GM19467 (cell line): Measurements from ENCODE around the gene RNF125.
"Not testable (repeated sequence)": the region's sequence is repeated elsewhere in the genome, so short reads cannot be mapped to it uniquely, and the experiment has no call there.

Source experiments
- ATAC-seq: cut with Tn5 transposase; IDR thresholded peaks from one replicate; pipeline ENCODE4 v1.9.1; 2021; ENCODE audit warnings: mild to moderate bottlenecking, moderate library complexity; ENCODE audit not compliant: unreplicated experiment

RNF125 gene

DNA sequence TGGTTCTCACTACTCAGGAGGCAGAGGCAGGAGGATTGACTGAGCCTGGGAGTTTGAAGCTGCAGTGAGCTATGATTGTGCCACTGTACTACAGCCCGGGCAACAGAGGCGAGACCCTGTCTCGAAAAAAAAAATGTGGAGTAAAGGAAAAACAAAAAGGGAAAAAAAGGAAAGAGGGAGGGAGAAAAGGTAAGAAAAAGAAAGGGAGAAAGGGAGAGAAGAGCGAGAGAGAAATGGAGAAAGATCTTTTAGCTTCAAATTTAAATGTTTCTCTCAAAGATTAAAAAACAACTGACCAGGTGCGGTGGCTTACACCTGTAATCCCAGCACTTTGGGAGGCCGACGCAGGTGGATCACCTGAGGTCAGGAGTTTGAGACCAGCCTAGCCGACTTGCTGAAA is 65.2 kb downstream of the RNF125 start:
- no peak for ATAC-seq

DNA sequence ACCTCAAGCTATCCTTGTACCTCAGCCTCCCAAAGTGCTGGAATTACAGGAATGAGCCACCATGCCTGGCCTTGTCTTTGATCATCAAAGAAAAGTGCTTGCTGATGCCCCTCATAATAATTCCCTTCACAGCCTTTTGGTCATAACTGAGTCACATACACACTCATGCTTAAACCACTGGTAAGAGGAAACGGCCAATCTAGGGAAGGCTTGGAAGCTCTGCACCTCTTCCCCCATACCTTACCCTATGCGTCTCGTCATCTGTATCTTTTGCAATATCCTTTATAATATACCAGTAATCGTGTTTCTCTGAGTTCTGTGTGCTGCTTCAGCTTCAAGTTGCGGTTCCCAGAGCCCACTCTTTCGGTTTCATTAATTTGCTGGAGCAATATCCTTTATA is 68.3 kb downstream of the RNF125 start:
- no peak for ATAC-seq

DNA sequence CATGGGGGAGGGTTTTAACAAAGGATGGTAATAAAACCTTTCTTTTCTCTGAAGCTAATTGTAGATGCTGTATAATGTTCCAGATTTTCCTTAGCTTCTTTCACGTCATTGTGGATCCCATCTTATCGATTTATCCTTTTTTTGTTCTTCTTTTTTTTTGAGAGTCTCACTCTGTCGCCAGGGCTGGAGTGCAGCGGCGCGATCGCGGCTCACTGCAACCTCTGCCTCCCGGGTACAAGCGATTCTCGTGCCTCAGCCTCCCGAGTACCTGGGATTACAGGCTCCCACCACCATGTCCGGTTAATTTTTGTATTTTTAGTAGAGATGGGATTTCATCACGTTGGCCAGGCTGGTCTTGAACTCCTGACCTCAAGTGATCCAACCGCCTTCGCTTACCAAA is 72.2 kb downstream of the RNF125 start:
- ATAC-seq: not testable (repeated sequence)

DNA sequence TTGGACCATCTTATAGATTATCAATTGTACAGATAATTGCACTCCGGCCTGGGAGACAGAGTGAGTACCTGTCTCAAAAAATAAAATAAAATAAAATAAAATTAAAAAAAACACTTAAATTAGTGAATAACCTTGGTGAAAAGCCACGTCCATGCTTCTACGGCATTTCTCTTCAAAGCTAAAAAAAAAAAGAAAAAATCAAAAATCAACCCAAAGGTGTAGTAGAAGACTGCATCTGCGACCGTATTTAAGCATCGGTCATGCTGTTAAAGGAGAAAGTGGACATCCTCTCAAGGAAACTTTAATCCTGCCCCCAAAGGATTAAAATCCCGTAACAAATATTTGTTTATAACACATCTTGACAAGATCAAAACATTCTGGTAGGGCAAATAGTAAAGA is 72.7 kb downstream of the RNF125 start:
- no peak for ATAC-seq

DNA sequence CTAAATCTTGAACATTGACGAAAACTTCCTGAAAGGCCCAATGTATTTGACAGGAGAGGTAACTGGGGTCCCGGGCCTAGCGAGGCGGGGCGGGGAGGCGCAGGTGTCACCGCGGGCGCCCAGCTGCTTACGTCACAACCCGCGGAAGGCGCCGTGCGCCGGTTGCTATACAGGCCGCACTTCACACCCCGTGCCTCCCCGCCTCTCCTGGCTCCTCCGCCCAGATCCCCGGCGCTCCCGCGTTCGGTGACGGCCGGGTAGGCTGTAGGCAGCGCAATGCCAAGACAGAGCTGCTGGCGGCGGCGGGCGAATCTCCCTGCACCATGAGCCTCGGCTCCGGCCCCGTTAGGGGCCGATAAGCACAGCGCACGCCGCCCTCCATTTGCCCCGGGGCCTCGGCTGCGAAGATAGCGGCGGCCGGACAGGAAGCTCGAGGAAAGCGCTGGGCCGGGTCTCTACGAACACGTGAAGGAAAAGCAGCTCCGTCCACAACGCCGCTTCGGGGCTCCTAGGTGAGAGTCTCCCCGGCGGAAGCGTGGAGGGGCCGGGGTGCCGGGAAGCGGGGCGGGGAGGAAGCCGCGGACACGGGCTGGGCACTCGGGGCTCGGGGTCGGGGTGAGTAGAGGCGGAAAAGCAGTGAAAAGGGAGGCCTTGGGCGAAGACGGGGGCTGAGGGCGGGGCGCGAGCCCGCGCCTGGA is 73.2 kb downstream of the RNF125 start, which contains the start of gene RNF138:
TSS of gene RNF138 (plus strand) at position 151 of the 698 bp plus-strand sequence. CDS start 903 bp downstream, outside the sequence.
- ATAC-seq: peak; percentile 48

DNA sequence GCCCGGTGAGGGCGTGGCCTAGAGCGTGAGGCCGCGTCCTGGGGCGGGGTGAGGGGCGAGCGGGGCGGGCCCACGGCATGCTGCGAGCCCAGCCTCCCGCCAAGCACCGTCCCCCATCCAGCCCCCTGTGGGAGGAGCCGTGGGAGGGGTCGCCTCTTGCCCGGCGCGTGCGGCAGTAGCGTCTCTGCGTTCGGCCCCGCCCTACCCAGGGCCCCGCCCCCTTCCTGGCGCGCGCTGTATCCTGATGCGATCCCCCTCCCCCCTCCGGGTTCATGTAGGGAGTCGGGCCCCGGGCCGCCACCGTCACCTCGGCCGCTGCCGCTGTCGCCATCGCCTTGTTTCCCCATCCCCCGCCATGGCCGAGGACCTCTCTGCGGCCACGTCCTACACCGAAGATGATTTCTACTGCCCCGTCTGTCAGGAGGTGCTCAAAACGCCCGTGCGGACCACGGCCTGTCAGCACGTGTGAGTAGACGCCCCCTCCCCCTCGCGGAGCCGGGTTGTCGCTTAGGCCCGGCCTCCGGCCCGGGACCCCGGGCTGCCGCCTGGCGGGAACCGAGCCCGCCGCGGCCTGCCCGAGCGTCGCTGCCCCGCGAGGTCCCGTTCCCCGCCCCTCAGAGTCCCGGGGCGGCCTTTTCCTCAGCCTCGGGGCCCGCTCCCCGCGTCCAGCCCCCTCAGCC is 73.9 kb downstream of the RNF125 start:
- peak; percentile 80 for ATAC-seq

DNA sequence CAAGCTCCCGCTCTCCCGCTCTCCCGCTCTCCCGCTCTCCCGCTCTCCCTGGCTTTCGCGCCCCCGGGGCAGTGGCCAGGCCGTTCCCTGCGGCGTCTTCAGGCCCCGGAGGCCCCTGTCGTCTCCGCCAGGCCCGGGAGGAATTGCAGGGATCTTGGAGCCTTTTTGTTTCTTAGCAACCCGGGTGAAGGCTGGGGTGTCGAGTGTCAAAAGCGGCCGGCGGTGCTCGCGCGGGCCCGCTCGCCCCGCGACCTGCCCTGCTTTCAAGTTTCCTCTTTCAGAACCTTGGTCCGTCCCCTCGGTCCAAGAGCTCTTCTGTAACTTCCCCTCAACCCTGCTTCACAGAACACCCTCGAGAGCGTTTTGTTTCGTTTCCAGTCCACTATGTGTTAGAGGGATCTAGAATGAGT is 74.5 kb downstream of the RNF125 start:
- peak; percentile 36 for ATAC-seq

DNA sequence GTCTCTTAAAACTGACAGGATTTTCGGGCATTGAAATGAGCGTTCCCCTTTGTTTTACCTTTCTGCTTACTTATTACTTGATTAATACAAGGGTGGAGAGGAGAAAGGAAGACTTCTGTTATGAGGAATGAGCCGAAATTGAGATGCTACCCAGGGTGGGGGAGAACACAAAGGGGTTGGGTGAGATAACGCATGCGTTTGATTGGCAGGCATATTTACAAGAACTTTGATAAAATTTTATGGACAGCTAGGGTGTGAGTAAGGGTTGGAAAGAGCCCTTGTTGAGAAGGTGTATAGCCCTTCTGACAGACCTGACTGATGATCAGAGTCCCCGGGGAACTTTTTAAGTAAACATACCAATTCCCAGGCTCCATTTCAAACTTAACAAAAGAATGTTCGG is 74.9 kb downstream of the RNF125 start:
- ATAC-seq: no peak

DNA sequence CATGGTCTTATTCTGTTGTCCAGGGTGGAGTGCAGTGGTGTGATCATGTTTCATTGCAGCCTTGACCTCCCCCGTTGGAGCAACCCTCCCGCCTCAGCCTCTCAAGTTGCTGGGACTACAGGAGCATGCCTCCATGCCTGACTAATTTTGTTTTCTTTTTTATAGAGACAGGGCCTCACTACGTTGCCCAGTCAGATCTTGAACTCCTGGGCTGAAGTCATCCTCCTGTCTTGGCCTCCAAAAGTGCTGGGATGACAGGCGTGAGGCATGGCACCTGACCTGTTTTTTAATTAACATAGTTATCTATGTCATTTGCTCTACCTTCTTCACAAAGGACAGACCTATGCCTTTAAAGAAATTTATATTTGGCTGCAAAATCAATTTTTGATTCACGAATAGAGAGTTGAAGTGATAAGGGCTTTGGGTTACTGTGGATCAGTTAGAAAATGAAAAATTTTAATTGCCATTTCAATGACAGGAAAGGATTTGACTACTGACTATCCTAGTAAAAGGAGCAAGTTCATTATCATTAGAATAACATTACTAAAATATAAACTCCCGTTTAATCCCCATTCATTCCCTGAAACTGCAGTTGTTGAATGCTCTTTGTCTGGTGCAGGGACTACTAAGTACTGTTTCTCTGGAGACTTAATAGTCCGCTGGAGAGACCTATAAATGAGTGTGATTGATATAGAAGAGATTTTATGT is 76.7 kb downstream of the RNF125 start:
- no peak for ATAC-seq

DNA sequence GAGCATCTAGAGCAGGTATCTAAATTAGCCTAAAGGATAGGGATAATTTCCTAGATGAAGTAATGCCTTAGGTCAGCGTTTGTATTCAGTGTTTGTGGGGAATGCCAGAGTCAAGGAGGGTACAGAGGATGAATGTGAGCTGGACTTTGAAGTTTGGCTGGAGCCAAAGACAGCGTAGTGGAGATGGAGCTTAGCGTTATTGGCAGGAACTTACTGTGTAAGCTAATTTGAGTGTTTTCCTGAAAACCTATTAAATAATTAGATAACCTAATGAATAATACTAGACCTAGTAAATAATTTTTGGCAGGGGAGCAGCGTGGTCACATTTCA is 77.2 kb downstream of the RNF125 start:
- ATAC-seq: no peak

DNA sequence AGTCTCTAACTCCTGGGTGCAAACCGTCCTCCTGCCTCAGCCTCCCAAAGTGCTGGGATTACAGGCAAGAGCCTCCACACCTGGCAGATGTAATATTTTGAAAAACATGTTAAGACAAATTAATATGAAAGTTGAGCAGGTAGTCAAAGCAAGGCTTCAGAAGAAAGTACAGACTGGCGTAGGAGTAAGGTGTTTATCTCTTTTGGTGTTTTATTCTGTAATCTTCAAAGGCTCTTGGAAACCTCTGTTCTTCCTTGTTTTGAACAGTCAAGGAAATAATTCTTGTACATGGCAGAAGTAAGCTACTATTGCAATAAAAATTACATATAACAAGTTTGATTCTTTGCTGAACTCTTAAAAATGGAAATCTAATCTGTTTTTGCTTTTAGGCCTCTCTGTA is 78.3 kb downstream of the RNF125 start:
- no peak for ATAC-seq

DNA sequence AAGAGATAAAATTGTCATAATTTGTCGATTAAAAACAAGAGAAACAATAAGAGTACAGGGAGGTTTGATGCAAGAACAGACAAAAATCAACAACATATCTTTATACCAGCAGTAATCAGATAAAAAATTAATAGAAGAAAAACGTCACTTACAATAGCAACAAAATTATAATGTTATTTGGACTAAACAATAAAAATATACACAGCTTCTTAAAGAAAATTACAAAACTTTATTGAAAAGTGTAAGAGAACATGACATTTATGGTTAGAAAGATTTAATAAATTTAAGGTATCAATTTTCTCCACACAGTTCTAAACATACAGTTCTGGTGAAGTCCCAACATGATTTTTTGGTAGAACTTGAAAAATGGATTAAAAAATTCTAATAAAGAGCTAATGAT is 85.9 kb downstream of the RNF125 start:
- no peak for ATAC-seq

DNA sequence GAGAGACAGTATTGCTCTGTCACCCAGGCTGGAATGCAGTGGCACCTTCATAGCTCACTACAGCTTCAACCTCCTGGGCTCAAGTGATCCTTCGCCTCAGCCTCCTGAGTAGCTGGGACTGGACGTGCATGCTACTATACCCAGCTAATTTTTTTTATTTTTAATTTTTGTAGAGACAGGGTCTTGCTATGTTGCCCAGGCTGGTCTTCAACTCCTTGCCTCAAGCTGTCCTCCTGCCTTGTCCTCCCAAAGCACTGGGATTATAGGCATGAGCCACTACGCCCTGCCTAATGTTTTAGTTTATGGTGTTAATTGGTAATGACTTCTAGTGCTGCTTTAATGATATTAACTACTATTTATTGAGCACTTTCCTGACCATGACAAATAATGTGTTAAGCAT is 91.4 kb downstream of the RNF125 start:
- no peak for ATAC-seq

DNA sequence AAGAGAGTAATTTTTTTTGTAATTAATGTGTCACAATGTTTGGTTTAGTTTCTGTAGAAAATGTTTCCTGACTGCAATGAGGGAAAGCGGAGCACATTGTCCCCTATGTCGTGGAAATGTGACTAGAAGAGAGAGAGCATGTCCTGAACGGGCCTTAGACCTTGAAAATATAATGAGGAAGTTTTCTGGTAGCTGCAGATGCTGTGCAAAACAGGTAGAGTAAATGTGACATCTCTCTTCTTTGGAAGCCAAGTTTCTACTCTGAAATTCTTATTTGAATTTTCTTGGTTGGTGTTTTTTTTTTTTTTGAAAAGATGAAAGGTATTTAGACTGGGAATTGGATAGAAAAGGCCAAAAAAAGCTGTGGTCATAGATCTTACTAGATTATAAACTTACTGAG is 93.1 kb downstream of the RNF125 start:
- no peak for ATAC-seq

DNA sequence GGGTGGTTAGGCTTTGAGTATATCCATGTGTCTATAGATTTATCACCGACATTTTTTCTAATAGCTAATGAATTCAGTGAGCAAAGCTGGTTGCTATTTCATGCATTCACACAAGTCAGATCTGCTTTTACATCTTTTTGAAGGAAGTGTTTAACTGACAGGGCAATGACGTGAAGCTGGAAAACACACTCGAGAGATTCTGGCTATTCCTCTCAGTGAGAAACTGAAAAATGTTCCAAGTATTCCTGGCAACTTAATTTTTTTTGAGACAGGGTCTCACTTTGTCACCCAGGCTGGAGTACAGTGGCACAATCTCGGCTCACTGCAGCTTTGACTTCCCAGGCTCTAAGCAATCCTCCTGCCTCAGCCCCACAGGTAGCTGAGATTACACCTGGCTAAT is 94.2 kb downstream of the RNF125 start:
- no peak for ATAC-seq

DNA sequence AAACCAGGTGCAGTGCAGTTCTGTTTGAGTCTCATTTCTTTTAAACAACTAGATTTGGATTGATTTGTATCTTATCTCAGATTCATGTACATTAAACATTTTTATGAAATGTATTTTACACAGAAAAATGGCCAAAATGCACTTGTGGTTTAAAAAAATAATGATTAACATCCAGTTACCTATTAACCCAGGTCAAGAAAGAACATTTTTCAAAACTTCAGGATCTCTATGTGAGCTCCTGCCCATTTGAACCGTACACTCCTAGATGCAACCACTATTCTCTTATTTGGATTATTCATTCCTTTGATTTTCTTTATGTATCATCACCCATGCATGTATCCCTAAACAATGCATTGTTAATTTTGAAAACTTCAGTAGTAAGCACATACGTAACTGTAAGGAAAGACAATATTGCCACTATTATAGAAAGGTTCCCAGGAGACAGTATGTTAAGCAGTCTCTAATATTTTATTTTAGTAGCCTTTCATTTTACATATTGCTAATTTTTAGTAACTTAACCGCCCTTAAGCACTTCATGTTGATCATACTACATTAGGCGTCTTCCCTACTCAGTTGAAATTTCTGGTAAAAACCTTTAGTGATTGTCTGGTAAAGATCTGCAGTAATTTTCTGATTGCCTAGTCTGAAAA is 95.8 kb downstream of the RNF125 start:
- no peak for ATAC-seq

DNA sequence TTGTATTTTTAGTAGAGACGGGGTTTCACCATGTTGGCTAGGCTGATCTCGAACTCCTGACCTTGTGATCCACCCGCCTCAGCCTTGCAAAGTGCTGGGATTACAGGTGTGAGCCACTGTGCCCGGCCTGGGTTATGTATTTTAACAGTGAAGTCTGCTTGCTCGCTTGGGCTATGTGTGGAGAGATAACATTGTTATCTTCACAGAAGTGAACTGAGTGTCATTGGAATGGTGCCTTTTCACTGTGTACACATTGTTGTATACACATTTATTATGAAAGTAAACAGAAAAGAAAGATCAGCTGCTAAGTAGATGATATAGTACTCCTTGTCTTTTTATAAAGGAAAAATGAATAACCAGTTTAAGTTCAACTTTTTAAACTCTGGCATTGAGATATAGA is 103.4 kb downstream of the RNF125 start:
- no peak for ATAC-seq
